ENCODE data around the gene TRIM44.

- TF ChIP-seq CTCF (optimal IDR thresholded peaks at IDR 0.05 in 1 of 3, IDR thresholded peaks at IDR 0.05 in 1 of 3, conservative IDR thresholded peaks at IDR 0.05 in 1 of 3; ENCODE audit: extremely low read depth in 1 of 3, insufficient read depth in 2 of 3, low read length in 3 of 3) (no peak), EZH2 (IDR thresholded peaks at IDR 0.05; ENCODE audit: low read length) (no peak)
These were observed 136.4 kb downstream of the TRIM44 start for GRCh38 chr11:35798983-35799382.
